GM18909 (cell line): ENCODE results near the gene DOCK2.

Experiments
- ATAC-seq: cut with Tn5 transposase; IDR thresholded peaks from one replicate; pipeline ENCODE4 v1.9.1; 2021; ENCODE audit warnings: mild to moderate bottlenecking; ENCODE audit not compliant: unreplicated experiment, poor library complexity

The DOCK2 gene

DNA sequence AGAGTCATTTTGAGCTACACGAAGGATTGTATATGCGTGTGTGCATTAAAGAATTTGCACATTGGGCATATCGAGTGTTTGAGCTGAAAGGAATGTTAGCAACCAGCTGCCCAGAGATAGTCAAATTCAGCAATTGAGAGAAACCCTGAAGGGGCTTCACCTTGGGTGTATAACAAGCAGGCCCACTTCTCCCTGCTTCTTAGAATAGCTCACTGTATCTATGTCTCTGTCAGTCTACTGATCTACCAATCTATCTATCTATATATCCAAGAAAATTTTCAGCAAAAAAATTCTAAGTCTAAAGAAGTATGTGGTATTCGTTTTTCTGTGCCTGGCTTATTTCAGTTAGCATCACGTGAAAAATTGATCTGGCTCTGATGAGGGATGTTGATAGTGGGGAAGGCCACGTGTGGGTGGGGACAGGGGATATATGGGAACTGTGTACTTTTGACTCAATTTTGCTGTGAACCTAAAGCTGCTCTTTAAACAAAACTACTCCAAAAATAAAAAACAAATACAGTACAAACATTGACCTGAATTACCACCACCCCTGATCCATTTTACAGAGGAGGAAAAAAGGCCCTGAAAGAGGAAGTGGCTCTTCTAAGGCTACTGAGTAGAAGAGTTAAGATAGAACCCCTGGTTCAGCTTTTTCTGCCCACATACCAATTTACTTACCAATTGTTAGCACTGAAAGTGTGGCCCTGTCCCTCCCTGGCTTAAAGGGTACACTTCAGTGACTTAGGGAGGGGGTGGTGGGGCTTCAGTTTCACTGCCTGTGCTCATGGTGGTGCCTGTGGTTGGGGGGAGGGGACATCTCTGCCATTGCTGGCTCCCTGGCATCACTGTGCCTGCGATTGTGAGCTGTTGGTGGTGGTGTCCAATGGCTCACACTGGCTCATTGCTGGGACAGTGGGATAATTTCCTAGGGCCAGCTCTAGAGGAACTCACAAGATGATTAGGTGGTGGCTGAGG, 141.8 kb downstream of the DOCK2 start:
- ATAC-seq = peak; percentile 94

DNA sequence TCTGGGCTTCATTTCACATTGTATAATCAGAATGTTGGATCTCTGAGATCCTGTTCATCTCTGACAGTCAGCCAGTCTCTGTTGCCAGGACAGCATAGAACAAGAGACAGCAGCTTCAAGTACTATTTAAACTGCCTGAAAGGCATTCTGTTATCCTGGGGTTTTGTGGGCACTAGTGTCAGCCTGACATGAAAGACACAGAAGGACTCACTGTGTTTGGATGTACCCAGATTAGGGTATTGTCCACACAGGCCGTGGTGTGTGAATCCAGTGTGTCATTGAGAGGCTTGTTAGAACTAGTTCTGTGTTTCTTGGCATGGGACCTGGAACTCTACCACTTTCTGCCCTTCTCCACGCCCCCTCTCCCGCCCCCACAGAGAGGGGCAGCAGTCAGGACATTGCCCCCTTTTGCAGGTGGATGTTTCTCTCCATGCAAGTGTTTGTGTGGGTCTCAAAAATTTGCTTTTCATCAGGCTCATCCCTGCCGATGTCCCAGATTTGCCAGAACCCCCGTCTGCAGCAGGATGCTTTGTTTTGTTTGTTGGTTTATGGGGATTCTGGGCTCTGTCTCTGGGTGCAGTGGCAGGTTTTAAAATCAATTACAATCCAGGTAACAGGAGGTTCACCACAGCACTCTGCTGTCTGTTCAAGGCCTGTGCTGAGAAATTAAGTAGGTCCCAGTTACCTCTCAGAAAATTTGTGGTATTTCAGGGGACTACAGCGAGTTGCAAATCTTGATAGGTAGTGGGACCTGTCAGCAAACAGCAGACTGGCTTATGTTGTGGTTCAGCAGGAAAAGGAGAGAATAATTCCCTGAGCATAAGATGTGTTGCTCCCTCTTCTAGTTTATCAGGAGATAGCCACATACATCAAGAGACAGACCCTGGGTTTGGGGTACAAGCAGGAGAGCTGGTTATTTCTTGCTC, 144.6 kb downstream of the DOCK2 start:
- no peak for ATAC-seq

DNA sequence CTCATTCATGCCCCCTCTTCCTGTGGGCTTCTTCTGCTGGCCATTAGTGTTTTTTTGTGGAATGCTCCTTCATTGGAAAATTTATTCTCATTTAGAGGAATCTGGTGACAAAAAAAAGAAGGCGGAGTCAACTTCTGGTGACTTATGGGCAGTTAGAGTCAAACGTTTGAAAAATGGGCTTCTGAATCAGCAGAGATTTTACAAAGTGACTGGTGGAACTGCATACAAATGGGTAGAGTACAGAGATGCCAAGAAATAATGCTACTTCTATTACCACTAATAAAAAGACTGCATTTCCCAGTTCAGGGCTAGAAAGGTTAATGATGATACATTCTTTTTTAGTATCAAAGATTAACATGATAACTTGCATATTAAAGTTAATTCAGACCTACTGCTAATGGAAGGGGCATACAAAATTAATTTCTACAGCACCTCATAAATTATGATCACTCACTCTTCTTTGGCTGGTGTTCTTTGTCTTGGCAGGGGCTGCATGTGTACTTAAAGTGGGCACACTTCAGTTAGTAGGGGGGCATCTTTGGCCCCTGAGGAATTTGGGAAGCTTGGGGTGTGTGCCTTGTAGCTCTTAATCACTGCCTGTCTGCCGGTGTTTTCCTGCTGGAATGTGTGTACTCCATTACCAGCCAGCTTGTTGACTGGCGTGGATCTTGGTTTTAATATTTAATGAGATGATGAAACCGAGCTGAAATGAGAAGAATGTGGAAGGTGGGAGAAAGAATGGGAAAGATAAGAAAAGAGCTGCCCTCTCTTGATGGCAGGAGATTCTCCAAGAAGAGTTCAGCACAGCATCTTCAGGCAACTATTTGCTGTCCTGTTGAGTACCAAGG, 148.9 kb downstream of the DOCK2 start:
- no peak for ATAC-seq

DNA sequence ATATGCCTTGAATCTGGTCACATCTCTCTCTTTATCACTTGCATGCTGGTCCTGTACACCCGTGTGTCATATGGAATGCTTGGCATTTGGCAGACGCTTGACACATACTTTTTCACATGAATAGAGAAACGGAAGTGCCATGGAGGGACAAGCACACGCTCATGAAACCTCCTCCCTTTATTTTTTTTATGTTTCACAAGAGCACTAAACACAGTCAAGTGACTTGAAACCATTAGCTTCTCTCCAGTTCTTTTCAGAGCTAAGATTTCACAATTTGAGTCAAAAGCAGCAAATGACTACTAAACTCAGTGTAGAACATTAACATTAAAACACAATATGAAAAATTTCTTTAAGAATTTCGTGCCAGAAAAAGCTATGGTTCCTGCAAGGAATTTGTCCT, 151.1 kb downstream of the DOCK2 start:
- ATAC-seq = no peak

DNA sequence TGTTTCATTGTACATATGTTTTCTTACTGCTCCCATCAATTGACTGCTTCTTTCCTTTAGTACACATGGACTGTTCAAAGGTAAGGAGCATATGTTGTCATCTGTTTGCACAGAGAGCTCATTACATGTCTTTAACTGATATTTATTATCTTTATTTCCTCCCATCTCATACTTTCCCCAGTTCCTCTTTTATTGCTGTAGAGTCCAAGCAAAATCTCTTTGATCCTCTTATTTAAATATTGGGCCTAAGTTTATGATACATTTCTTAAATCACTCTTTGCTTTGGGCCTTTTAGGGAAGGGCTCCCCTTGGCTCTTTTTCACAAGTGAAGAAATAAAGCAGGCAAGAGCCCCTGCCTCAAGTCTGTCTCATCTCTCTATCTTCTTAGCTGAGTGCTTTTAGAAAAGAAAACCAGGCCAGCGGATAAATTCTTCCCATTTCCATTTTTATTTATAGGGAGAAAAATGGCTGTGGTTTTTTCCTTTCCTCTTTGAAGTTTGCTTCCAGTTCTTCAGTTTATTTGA, 152.4 kb downstream of the DOCK2 start:
- ATAC-seq = no peak

DNA sequence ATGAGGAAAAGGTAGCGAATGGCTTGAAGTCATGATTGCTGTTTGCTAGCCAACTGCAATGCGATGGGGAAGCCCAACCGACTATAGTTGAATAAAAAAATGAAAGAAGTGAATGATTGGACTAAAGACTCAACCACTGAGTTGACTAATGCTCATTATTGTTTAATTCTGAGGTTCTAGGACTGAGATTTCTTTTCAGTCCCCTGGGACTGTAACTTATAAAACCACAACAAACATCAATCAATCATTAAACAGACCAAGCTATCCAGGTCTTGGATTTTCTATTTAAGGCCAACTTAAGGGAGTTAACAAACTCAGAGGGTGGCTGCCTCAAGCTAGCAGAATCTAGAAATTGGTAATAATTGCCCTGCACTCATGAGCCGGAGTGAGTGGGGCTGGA, 154.2 kb downstream of the DOCK2 start:
- no peak for ATAC-seq

DNA sequence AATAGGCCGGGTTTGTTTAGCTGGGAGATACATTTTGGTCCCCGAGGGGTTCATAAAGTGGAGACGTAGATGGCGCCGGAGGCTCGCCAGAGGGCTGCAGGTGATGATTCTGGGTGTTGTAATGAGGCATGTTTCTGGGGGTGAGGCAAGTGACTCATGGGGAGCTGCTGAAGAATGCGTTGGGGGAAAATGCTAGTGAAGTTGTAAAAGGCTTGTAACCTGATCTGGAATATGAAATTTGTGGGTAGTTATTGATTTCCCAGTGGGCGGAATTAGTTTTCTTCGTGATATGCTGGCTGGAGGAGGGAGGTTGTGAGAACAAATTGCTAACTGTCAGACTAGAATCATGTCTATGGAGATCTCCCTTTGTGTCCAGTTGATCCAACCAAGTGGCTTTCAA, 158.3 kb downstream of the DOCK2 start:
- no peak for ATAC-seq

DNA sequence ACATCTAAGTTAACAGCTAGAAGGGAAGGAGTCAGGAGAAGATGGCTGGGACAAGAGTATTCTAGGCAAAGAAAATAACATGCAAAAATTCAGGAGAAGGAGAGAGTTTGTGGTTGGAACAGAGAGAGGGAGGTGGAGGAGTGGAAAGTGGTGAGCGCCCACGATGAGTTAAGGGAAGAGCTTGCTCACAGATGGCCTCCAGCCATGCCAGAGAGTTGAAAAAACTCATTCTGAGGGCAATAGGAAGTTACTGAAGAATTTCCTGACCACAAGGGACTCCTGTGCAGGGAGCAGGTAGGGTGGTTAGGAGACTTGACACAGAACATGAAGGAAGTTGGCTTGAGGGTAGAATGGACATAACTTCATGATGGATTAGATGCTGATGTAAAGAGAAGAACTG, 159.7 kb downstream of the DOCK2 start:
- no peak for ATAC-seq

DNA sequence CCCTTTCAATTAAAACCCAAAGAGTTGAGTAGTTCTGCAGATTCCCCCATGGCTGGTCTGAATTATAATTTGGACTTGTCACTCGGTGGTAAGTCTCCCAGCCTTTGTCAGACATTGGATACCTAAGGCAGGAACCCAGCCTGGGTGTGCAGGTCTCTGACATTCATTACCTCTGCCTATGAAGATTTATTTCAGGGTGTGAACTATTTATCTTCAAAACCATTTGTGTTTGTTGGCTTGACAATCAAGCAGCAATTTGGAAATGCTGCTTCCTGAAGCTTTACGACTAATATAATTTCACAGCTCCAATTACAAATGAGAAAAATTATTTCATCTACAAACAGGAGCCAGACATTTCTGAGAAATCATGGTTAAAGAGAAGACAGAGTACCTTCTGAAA, 160.5 kb downstream of the DOCK2 start:
- no peak for ATAC-seq

DNA sequence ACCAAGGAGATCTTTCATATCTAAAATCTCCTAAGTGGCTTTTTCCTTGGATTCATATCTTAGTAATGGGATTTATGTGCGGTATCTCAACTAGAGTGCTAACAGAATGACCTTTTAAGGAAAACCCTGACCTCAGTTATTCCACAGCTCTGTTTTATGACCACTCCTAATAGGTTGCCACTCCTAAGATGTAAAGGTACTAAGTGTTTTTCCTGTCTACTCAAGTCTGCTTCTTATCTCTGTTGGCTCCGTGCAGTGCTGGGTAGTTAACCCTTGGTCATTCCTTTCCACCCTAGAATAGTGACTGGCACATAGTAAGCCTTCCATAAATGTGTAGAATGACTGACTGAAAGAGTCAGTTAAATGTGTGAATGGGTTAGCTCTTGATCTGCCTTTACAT, 161.4 kb downstream of the DOCK2 start:
- no peak for ATAC-seq

DNA sequence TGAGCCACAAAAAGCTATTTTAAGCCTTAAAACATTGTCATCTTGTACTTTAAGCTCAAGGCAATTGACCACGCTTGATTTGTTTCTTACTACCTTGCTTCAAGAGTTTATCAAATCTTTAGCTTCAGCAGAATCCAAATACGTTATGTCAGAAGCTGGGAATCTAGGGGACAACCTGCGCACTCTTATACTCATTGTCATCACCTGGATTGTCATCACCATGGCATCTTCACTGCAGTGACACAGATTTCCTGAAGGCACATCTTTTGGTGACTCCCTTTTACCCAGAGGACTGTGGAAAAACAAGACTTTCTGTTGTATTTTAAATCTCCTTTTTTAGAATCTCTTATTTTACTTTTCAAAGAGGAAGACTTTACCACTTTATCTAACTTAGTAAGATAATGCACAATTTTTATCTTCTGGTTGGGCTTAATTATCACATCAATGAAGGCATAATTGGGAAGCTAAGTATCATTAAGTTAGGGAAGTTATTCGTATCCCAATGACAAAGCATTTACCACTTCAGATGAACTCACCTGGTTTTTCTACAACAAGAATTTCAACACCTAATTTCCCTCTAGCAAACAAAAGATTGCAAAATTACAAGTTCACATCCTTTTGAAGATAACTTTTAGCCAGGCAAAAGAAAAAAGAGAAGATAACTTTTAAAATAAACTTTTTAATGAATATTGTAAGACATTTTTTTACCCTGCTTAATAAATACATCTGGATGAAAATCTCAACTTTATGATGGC, 162.0 kb downstream of the DOCK2 start:
- no peak for ATAC-seq

DNA sequence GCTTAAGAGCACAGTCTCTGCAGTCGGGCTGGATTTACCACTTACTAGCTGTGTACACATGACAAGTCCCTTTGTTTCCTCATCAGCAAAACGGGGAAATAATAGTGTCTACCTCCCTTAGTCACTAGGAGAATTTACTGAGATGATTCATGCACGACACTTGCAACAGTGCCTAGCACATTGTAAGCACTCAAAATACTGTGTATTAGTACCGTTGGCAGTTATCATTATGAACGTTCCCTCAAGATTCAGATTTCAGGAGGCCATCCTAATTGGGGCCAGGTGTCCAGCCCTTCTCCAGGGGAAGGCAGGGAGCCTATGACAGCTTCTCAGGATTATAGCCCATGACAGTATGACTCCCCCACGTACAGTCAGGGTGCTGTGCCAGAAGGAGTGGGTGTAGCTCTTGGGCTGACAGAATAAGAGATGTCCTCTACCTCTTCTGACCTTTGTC, 164.3 kb downstream of the DOCK2 start:
- no peak for ATAC-seq

DNA sequence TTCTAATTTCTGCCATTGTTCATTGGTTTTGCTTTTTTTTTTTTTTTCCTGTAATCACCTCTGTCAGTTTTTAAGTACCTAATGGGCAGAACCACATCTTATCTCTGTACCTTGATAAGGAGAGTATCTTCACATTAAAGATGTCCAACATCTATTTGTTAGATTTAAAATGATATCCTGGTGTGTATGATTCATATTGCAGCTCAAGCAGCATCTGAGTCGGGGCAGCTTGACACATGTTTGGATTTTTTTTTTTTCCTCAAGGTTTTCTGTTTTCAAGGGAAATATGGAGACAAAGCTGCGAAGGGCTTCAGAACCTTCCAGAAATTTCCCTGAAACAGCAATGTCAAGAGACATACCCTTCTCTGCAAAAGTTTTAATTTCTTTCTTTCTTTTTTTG, 164.7 kb downstream of the DOCK2 start:
- ATAC-seq = no peak

DNA sequence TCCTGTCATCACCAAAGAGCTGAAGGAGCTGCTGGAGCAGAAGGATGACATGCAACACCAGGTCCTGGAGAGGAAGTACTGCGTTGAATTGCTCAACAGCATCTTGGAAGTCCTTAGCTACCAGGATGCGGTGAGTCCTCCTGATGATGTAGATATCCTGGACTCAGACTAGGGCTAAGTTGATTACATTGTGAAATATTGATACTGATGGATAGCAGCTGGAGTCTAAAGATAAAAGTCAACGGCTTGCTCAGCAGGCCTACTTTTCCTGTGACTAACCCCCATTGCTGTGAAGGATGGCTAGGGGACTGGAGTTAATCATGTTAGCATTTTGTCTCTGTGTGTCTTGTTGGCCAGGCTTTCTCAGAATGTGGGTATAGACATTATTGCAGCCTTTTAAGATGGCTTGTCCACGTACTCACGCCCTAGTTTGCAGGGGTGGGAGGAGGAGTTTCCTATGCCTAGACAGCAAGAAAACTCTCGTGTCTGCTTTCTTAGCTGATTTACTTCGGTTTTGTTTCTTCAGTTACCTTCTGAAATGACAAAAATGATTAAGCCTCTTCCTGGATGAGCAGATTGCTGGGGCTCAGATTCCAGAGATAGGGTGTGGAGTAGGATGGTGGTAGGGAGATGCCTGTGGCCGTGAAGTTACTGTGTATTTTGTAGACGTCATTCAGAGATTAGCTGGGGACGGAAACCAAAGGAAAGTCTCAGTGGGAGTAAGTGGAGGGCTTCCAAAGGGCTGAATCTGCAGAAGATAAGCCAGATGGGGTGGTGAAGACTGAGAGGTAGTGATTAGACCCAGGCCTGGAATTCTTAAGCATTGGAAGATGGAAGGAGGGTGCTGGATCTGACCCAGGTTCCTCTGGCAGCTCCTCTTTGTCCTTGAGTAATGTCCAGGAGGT, 166.3 kb downstream of the DOCK2 start:
- ATAC-seq = no peak

DNA sequence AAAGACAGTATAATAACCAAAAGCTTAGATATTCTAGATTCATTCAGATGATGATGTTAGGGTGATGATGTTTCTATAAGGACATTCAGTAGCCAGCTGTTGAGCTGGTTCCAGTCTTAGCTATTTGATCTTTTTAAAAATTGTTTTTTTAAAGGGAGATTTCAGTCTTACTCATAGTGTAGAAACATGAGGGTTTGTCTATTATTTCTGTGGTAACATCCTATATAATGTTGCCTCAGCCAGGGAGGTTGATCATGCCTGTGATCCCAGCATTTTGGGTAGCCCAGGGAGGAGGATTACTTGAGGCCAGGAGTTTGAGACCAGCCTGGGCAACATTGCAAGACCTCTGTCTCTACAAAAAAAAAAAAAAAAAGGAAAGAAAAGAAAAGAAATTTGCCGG, 167.8 kb downstream of the DOCK2 start:
- no peak for ATAC-seq

DNA sequence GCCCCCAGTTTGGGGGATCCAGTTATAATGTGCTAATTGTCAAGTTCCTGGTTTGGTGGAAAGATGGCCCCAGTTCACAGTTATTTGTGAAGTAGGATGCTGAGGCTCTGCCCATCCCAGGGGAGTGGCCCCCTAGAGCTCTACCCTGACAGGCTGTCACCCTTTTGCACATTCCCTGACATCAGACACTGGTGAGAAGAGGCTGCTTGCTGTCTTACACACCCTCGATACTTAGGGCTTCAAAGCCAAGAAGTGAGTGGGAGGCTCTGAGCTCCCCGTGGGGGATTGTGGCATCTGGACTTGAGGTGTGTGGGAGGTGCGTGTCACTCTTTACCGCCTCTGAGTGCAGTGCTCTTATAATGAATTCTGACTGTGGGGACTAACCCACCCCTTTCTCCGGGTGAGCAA, 168.5 kb downstream of the DOCK2 start:
- peak; percentile 89 for ATAC-seq

DNA sequence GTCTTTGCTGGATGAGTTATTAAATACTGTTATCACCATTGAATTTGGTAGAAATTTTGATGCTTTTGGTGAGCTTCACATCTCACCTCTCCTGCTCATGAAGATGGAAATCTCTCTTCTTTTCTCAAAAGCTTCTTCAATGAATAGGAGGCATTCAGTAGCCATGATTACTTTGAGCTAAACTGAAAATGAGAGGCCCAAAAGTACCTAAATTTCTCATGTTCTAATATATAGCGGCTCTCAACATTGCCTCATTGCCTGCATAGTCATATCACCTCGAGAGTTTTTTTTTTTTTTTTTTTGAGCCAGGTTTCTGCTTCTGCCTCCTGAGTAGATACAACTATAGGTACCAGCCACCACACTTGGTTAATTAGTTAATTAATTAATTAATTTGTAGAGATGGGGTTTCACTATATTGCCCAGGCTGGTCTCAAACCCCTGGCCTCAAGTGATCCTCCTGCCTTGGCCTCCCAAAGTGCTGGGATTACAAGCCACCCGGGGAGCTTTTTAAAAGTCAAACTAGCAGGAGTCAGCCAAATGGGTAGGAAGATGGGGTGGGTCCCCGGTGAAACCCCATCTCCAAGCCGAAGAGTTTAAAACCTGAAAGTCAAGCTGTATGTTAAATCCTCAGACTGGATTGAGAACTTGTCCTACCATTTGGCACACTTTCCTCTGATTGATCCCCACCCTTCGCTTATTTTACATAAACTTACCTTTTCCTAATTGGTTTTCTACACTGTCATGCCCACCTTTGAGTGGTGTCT, 169.0 kb downstream of the DOCK2 start:
- peak; percentile 61 for ATAC-seq
